BLaER1 (cell line): ENCODE results near the gene MED13L.

ENCODE experiments used
- H3K27ac ChIP-seq: shearing (Covaris generic); formaldehyde crosslinking; 2 replicates; pipeline ENCODE4 v1.8.1; 2022
- H3K27me3 ChIP-seq: shearing (Covaris generic); formaldehyde crosslinking; 2 replicates; pipeline ENCODE4 v1.8.1; 2022
- H3K36me3 ChIP-seq: shearing (Covaris generic); formaldehyde crosslinking; 2 replicates; pipeline ENCODE4 v1.8.1; 2022
- H3K4me1 ChIP-seq: shearing (Covaris generic); formaldehyde crosslinking; 2 replicates; pipeline ENCODE4 v1.8.1; 2022
- H3K4me2 ChIP-seq: shearing (Covaris generic); formaldehyde crosslinking; 2 replicates; pipeline ENCODE4 v1.8.1; 2022
- H3K4me3 ChIP-seq: shearing (Covaris generic); formaldehyde crosslinking; 2 replicates; pipeline ENCODE4 v1.8.1; 2022
- H3K9ac ChIP-seq: shearing (Covaris generic); formaldehyde crosslinking; 2 replicates; pipeline ENCODE4 v1.8.1; 2022
- H3K9me3 ChIP-seq: shearing (Covaris generic); formaldehyde crosslinking; 2 replicates; pipeline ENCODE4 v1.8.1; 2022
- H4K20me1 ChIP-seq: shearing (Covaris generic); formaldehyde crosslinking; 2 replicates; pipeline ENCODE4 v1.8.1; 2022
- Cebpa-rat ChIP-seq: shearing (Covaris generic); IDR thresholded peaks from 2 replicates; pipeline ENCODE4 v1.8.1; 2022

MED13L gene

DNA sequence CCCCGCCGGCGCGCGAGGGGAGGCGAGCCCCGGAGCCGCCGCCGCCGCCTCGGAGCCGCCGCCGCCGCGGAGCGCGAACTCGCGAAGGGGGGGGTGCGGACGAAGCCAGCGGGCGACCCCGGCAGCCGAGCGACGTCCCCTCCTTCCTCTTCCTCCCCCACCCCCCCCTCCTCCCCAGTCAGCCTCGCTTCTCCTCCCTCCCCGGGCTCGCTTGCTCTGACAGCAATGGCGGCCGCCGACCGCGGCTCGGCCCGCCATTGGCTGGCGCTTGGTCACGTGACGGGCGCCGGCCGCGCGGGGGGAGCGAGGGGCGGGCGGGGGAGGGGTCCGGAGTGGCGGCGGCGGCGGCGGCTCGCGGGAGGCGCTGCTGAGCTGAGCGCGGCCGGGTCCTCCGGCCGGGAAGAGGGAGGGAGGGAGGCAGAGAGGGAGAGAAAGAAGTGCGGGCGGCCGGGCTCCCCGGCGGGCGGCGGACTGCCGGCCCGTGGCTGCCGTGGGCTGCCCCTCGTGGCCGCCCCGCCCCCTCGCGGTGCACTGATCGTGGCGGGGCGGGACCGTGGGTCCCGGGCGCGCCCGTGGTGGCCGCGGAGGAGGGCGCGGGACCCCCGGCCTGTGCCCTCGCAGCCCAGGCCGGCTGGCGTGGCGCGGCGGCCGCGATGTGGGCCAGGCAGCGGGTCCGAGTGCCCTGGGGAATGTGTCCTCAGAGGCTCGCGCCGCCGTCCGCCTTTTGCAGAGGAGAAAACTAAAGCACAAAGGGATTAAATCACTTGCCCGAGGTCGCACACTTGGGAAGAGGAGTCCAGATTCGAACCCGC, at the start of gene MED13L:
Gene MED13L (minus strand): TSS at position 227 of the 812 bp plus-strand sequence. CDS start 562 bp downstream, outside the sequence.
- H3K4me2 ChIP-seq: peak within 1 kb of the TSS; percentile 88
- H4K20me1 ChIP-seq: peaks cover 41% of the 10 kb centered on the region
- peak within 1 kb of the TSS; percentile 96 for H3K27ac ChIP-seq
- peak within 1 kb of the TSS; percentile 93 for H3K9ac ChIP-seq
- H3K36me3 ChIP-seq: no peaks in the 10 kb centered on the region
- TF ChIP-seq Cebpa-rat: no peak
- no peaks in the 10 kb centered on the region for H3K9me3 ChIP-seq
- no peaks in the 10 kb centered on the region for H3K27me3 ChIP-seq
- peak within 1 kb of the TSS; percentile 85 for H3K4me3 ChIP-seq
- H3K4me1 ChIP-seq: peaks cover 53% of the 10 kb centered on the region

DNA sequence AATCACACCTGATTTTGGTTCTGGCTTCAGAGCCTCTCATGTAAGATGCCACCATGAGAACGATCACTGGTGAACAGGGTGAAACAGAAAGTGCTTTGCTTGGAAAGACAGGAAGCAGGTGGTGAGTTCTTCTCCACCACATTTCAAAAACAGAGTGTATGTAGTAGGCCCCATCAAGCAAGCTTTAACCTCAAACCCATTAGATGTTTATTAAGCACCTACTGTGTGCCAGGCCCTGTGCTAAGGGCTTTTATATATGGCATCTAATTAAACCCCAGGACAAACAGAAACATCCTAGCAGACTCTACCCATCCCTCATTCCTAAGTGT, 47.8 kb upstream of the MED13L start:
- no peak for TF ChIP-seq Cebpa-rat
- Histone ChIP-seq H3K4me3 (no peak overlapping the region), H3K4me2 (peak overlapping the region; percentile 71), H3K9me3 (peaks cover 14% of the 10 kb centered on the region), H3K27me3 (no peaks in the 10 kb centered on the region), H3K9ac (no peak overlapping the region; the same call in 1 of the 2 replicates), H3K4me1 (peaks cover 50% of the 10 kb centered on the region), H4K20me1 (no peaks in the 10 kb centered on the region), H3K36me3 (no peaks in the 10 kb centered on the region), H3K27ac (peak overlapping the region; percentile 72)

DNA sequence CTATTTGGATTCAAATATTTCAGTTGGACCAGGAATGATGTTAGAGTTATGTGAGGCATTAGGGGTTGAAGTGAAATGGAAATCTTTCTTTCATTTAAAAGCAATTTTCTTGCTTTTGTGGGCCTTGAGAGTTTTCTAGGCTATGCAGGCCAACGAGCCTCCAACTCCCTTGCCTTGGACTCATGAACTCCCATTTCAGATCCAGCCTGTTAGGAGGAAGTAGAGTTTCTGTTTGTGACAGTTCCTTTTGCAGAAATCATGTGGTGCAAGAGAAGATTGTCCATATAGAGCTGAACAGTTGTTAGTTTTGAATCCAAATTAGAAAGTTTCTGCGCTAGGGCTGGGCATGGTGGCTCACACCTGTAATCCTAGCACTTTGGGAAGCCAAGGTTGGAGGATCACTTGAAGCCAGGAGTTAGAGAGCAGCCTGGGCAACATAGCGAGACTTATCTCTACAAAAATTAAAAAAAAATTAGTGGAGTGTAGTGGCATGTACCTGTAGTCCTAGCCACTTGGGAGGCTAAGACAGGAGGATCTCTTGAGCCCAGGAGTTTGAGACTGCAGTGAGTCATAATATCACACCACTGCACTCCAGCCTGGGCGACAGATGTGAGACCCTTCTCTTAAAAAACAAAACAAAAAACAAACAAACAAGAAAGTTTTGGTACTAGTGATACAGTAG, 47.3 kb upstream of the MED13L start:
- H3K4me1 ChIP-seq: peaks cover 55% of the 10 kb centered on the region
- no peak for TF ChIP-seq Cebpa-rat
- no peak overlapping the region for H3K4me3 ChIP-seq
- H3K36me3 ChIP-seq: no peaks in the 10 kb centered on the region
- H3K4me2 ChIP-seq: peak overlapping the region; percentile 71
- H4K20me1 ChIP-seq: no peaks in the 10 kb centered on the region
- no peak overlapping the region; the same call in 1 of the 2 replicates for H3K9ac ChIP-seq
- H3K27ac ChIP-seq: peak overlapping the region; percentile 72
- H3K9me3 ChIP-seq: peaks cover 14% of the 10 kb centered on the region
- H3K27me3 ChIP-seq: no peaks in the 10 kb centered on the region

DNA sequence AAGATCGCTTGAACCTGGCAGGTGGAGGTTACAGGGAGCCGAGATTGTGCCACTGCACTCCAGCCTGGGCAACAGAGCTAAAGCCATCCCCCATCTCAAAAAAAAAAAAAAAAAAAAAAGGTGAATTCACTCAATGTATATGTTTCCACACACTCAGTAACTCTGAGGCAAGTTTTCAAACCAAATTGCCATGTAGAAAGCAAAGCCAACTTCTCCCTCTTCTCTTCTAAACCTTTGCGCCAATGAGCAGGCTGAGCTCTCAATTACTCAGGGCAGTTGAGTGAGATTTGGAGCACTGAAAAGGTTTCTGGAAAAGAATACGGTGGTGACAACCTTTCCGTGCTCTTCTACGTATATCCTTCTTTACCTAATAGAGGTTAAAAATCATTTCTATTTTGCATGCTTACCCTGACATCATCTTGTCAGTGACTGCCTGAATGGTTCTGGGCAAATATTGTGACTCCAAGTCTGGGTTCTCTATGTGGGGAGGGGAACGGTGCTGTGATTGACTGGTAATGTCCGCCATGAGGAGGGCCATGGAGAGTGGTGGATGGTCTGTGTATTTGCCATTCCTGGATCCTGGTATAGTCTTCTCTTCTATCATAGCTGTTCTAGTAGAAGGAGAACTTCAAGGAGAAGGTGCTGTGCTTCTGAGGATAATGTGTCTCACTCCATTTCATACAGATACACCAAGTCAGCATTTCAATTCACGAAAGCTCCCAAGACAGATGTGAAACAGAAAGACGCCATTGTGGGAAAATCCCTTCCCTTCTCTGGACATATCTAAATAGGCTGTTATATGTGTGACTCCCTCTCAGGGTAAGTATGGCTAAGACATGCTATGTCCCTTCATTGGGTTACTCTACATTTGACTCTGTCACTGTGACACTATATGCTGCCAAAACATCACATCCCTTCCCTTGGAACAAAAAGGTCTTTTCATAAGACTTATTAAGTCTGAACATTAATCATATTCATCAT, 46.2 kb upstream of the MED13L start:
- Histone ChIP-seq H3K4me1 (peaks cover 66% of the 10 kb centered on the region), H3K9me3 (peaks cover 14% of the 10 kb centered on the region), H3K27me3 (no peaks in the 10 kb centered on the region), H3K9ac (no peak overlapping the region), H3K4me2 (0 out of 2 replicates have a peak overlapping the region, but pooled peaks have one; percentile 9), H3K4me3 (no peak overlapping the region), H4K20me1 (no peaks in the 10 kb centered on the region), H3K36me3 (no peaks in the 10 kb centered on the region), H3K27ac (no peak overlapping the region)
- no peak for TF ChIP-seq Cebpa-rat

DNA sequence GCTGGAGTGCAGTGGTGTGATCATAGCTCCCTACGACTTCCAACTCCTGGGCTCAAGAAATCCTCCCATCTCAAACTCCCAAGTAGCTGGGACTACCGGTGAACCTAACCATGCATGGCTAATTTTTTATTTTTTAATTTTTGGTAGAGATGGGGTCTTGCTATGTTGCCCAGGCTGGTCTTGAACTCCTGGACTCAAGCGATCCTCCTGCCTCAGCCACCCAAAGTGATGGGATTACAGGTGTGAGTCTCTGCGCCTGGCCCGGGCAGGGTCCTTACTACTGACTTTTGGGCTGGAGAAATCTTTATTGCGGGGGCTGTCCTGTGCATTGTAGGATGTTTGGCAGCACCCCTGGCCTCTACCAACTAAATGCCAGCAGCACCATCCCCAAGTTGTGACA, 44.4 kb upstream of the MED13L start:
- Histone ChIP-seq H3K4me2 (peak overlapping the region; percentile 81; the same call in 1 of the 2 replicates), H3K27ac (no peak overlapping the region), H3K4me1 (peaks cover 82% of the 10 kb centered on the region), H3K4me3 (no peak overlapping the region), H3K27me3 (no peaks in the 10 kb centered on the region), H3K9ac (no peak overlapping the region), H4K20me1 (no peaks in the 10 kb centered on the region), H3K9me3 (no peaks in the 10 kb centered on the region; the same call in 1 of the 2 replicates), H3K36me3 (no peaks in the 10 kb centered on the region)
- no peak for TF ChIP-seq Cebpa-rat

DNA sequence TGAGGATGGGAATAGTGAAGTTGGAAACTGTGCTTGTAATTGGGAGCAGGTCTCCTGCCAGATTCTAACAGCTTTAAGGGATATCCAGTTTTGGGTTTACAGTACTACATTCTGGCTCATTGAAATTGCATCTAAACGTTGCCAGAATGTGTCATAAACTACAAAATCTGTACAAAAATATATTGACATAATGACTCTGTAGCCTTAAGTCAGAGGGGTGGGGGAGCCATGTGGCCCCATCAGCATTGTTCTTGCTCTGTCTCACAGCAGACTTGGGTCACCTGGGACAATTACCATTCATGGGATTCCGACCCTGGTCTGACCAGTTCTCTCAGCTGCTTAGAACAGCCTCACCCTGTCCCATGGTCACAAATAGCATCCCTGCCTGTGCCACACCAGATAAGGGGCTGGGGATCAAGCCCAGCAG, 43.3 kb upstream of the MED13L start:
- H3K4me2 ChIP-seq: peak overlapping the region; percentile 81
- H4K20me1 ChIP-seq: no peaks in the 10 kb centered on the region
- H3K4me3 ChIP-seq: no peak overlapping the region
- H3K9ac ChIP-seq: no peak overlapping the region; the same call in 1 of the 2 replicates
- peaks cover 88% of the 10 kb centered on the region for H3K4me1 ChIP-seq
- H3K27ac ChIP-seq: peak overlapping the region; percentile 88
- H3K27me3 ChIP-seq: no peaks in the 10 kb centered on the region
- no peak for TF ChIP-seq Cebpa-rat
- no peaks in the 10 kb centered on the region for H3K36me3 ChIP-seq
- no peaks in the 10 kb centered on the region; the same call in 1 of the 2 replicates for H3K9me3 ChIP-seq

DNA sequence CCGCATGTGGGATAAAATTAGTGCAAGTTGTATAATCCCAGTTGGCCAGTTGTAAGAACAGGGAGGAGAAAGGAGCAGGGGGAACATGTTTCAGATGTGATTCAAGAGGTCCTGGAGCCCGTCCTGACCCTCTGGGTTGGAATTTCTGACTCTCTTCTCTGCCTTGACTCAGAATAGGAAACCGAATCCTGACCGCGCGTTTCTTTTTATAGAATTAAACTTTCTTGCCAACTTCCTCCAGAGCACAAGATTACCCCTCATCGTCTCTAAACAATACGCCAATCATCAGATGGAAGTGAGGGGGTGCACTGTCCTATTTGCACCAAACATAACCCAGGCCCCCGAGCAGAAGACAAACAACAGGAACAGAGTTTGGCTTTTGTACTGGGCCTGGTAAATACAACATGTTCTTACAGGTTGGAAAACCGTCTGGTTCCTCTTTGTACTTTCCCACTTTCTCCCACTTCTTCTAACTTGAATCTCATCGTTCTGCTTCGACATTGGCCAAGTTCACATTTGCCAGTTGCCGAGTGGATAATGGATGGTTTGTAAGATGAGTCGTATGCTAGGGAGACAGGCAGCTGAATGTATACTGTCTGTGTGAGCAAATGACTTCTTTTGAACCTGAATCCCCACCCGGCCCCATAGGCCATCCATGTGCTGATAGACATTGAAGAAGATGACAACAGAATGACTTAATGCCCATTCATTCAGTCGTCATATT, 42.6 kb upstream of the MED13L start:
- H4K20me1 ChIP-seq: no peaks in the 10 kb centered on the region
- peak overlapping the region; percentile 56 for H3K4me3 ChIP-seq
- peak overlapping the region; percentile 77 for H3K9ac ChIP-seq
- H3K9me3 ChIP-seq: no peaks in the 10 kb centered on the region; the same call in 1 of the 2 replicates
- peaks cover 88% of the 10 kb centered on the region for H3K4me1 ChIP-seq
- peak overlapping the region; percentile 81 for H3K4me2 ChIP-seq
- H3K27me3 ChIP-seq: no peaks in the 10 kb centered on the region
- H3K36me3 ChIP-seq: no peaks in the 10 kb centered on the region
- no peak for TF ChIP-seq Cebpa-rat
- H3K27ac ChIP-seq: peak overlapping the region; percentile 88

DNA sequence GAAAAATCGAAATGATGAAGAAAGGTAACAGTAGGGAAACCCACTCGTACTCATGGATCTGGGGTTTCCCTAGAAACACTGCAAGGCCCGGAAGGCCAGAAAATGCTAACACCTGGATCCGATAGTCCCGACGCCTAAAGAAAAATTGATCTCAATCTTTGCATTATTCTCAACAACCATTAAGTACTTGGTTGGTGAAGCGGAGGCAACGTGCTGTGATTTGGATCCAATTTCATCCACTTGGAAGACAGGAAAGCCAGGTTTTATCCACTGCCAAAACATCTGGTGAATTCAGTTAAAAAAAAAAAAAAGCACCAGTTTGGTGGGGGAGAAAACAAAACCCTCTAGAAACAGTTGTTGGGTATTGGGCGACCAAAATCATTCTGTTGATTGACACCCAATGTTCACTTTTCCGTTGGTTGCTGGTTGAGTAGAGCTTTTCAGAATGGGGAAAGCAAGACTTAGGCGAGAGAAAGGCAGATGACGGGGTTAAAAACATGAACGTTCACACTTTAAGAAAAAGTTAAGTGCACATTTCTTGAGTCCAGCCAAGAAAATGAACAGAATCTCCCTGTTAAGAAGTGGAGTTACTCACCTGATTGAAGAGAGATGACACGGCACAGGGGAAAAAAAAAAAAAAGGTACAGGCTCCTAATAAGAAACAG, 41.9 kb upstream of the MED13L start:
- Histone ChIP-seq H3K36me3 (no peaks in the 10 kb centered on the region), H4K20me1 (no peaks in the 10 kb centered on the region), H3K27me3 (no peaks in the 10 kb centered on the region), H3K27ac (peak overlapping the region; percentile 88), H3K4me2 (peak overlapping the region; percentile 81), H3K4me3 (peak overlapping the region; percentile 56), H3K9ac (peak overlapping the region; percentile 77), H3K9me3 (no peaks in the 10 kb centered on the region; the same call in 1 of the 2 replicates), H3K4me1 (peaks cover 88% of the 10 kb centered on the region)
- TF ChIP-seq Cebpa-rat: no peak
